GM19438 (cell line): ENCODE measurements around the gene OVAAL.

ENCODE experiments used
- ATAC-seq: cut with Tn5 transposase; IDR thresholded peaks from one replicate; pipeline ENCODE4 v1.9.1; 2021; ENCODE audit warnings: low read depth; ENCODE audit not compliant: unreplicated experiment

Gene OVAAL

GRCh38 chr1:180558664-180559063 is at the start of gene OVAAL:
Gene OVAAL, plus strand, starts transcription at chr1:180558964.
- no peak for ATAC-seq

DNA sequence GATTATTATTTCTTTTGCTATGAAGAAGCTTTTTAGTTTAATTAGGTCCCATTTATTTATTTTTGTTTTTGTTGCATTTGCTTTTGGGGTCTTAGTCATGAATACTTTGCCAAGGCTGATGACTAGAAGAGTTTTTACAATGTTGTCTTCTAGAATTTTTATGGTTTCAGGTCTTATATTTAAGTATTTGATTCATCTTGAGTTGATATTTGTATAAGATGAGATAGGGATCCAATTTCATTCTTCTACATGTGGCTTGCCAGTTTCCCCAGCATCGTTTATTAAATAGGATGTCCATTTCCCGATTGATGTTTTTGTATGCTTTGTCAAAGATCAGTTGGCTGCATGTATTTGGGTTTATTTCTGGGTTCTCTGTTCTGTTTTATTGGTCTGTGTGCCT is 47.9 kb upstream of the OVAAL start:
- ATAC-seq = no peak

DNA sequence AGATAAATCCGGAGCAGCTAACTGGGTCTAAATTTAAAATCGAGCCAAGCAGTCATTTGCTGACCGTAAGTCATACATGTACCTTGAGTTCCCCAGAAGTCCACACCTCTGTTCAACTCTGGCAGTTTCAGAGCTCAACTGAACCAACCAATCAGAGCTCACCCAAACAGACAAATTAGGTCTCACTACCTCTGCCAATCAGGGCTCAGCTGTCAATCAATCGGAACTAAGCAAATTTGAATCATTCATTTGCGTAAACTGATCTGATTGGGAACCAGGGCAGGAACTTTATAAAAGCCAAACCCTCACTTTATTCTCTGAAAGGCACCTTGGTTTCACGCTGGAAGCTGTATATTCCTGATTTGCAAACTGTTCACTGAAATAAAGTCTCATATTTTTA is 45.2 kb upstream of the OVAAL start:
- ATAC-seq = no peak

GRCh38 chr1:180515364-180515763 is 43.4 kb upstream of the OVAAL start:
- ATAC-seq = no peak

DNA sequence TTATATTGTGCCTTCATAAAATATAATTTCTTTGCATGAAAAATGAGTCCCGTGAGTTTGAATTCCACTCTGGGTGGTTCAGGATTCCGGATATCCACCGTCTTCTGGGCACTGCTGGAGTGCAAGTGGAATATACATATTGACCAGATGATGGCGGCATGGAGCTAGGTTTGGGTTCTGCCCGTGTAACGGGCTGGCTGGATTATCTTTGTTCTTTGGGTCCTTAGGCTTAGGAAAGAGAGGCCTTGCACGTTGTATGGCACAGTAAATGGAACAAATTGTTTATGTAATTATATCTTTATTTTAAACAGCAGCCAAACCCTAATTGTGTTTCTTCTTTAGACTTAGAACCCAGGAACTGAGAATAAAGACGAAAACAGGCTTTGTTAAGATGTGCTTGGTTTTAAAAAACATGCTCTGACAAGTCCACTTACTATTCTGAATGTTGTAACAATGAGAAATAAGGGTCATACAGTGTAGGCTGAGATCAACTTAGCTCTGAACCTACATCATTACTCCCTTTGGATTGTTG is 42.8 kb upstream of the OVAAL start:
- no peak for ATAC-seq

DNA sequence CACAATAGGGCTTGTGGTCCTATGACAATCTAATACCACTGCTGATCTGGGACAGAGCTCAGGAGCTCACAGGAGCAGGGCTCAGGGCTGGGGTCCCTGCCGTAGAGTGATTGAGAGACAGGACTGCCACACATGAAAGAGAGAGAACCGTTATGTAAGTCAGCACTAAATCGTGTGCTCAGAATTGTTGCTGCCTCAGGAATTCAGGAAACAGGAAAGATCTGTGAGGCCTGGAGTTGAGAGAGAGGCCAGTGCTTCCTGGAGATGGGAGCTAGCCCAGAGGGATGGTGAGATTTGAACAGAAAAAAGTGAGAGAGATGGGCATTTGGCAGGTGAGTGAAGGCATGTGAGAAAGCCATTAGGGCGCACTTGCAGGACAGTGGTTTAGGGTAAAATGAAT is 38.9 kb upstream of the OVAAL start:
- no peak for ATAC-seq

GRCh38 chr1:180521474-180522212 is 37.1 kb upstream of the OVAAL start:
- ATAC-seq = no peak

GRCh38 chr1:180522213-180522515 is 36.6 kb upstream of the OVAAL start:
- ATAC-seq = no peak

DNA sequence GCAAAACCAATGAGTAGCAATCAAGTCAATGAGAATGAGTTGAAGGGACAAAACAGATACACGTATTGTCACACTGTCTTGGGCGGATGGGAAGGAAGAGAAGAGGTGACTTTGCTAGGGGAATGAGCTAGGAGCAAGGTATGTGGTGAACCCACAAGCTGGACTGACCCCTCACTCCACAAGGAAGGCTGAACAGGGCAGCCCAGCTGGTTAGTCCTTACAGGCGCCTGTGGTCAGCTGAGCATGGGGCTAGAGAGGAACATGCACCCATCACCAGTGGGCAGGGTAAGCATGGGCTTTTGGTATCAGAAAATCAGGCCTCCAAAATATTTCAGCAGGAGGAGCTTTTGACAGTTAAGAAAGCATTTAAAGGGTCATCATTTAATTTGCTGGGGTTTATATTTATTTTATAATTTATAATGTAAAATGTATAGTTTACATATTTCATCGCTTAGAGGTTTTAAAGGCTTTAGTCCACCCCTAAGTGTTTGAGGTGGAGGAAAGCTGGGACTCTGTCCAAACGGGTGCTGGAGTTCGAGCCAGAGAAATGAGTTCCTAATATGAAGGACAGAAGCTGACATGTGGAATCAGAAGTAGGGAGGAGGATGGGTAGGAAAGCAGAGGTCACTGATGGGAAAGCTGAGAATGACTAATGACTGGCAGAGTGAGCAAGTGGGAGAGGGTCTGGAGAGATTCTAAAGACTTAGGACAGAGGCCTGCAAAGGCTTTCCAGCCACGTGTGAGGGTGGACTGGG is 34.4 kb upstream of the OVAAL start:
- no peak for ATAC-seq

DNA sequence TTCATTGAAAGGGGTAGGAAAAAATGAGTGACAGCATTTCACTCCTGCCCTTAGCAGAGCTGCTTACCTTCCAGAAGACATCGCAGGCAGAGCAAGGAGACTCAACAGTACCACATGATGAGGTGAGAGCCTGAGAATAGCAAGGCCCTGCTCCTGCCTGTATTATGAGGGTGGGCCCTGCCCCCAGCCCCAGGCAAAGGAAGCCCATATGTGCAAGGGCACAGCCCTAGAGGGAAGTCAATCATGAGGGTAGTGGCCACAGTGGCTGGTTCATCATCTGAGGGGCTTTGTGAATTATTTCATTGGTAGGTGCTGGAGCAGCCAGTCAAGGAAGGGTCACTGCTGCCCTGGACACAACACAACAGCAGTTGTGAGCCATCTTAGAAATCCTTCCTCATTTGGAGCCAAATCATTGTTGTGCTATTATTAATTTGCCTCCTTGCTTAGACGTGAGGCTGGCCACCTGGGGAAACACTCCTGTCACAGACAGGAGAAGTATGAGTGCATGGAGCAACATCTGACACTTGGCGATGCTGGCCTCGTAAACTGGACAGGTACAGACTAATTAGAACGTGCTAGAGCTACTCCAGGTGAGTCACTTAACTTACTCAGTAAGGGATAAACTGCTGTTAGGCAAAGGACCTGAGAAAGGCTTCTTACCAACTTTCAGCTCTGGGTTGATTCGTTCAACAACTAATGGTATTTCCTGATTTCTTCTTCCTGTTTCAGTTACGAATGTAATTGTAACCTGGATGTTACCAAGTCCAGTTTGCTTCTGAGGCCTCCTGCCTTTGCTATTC is 33.6 kb upstream of the OVAAL start:
- ATAC-seq = no peak

DNA sequence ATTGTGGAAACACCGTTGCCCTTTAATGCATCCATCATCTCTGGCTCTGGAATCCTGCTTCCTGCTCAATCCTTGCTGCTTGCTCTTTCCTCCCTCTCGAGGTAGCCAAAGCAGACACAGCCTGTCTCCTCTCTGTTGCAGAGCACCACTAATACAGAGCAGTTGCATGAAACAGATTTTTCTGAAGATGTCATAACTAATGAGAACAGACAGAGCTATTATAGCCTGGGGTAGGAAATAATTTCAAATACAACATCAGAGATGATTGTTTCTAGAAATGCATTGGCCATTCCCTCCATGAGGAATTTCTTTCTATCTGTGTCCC is 33.1 kb upstream of the OVAAL start:
- ATAC-seq = no peak

DNA sequence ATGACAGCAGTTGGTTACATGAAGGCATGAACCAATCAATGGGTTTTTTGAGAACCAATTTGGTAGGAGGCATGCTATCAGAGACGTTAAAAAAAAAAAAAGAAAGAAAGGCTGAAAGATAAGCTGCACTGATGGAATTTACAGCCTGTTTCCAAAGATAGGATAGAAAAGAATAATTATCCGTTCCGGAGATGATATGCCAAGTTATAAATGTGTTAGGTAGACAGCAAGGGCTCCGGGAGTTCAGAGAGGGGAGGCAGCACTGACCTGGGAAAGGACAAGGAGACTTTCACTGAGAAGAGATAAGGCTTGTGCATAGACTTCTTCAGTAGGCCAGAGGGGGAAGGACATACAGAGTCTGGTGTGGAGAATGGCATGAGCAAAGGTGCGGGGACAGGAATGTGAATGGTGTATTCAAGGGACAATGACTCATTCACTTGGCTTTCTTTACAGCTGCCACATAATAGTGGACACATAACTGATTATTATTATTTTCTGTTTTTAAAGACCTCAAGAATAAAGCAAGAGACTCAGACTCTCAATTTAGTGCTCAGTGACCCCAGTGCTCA is 31.6 kb upstream of the OVAAL start:
- no peak for ATAC-seq

DNA sequence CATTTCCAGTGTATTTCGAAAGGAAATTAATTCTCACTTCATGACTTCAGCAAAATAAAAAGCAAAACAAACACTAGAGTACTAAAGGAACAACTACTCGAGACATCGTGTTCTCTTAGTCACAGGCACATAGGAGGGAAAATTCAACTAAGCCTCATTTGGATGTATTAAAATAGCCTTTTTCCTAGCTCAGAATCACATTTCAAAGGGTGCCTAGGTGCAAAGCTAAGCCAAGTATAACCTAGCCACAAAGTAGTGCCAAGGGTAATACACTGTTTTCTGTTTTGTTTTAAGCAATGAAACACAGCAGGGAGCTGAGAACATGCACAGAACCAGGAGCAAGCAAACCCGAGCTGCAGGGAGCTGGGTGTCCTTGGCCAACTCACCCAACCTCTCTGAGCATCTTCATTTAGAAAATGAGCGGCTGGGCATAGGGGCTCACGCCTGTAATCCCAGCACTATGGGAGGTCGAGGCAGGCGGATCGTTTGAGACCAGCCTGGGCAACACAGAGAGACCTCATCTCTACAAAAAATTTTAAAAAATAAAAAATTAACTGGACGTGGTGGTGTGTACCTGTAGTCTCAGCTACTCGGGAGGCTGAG is 29.8 kb upstream of the OVAAL start:
- ATAC-seq = no peak

DNA sequence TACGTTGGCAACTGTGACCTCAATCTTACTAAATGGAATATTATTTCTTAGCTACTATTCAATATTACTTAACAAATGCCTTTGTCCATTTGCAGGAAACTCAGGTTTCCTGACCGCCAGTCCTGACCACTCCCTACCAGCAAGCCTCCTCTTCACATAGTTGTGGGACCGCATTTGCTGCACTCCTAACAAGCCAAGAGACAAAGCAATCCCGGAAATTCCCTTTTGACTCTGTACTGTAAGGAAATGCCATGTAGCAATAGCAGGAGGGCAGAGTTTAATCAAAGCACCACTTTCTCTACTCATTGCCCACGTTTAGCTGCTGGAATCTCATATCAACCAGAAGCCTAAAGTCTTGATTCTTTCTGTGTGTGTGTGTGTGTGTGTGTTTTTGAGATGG is 28.3 kb upstream of the OVAAL start:
- no peak for ATAC-seq

GRCh38 chr1:180532854-180533253 is 25.9 kb upstream of the OVAAL start:
- ATAC-seq = no peak

- ATAC-seq = no peak
Observed at GRCh38 chr1:180533266-180533987, 25.3 kb upstream of the OVAAL start.

DNA sequence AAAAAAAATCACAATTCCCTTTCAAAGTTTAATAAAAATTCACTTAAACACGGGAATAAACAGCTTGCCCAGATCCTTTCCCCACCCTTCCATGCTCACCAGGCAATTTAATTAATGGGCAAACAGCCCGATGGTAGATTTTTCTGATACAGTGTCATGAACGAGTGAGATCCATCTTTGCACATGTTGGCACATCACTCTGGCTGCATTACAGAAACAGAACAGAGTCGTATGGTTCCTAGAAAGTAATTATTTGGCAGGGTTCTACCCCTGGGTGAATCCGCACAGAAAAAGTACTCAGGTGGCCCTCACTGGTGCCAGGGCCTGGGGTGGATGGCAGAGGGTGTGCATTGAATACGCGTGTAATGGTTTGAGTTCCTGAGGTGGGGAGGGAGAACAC is 24.6 kb upstream of the OVAAL start:
- no peak for ATAC-seq

GRCh38 chr1:180535418-180535999 is 23.3 kb upstream of the OVAAL start:
- no peak for ATAC-seq

DNA sequence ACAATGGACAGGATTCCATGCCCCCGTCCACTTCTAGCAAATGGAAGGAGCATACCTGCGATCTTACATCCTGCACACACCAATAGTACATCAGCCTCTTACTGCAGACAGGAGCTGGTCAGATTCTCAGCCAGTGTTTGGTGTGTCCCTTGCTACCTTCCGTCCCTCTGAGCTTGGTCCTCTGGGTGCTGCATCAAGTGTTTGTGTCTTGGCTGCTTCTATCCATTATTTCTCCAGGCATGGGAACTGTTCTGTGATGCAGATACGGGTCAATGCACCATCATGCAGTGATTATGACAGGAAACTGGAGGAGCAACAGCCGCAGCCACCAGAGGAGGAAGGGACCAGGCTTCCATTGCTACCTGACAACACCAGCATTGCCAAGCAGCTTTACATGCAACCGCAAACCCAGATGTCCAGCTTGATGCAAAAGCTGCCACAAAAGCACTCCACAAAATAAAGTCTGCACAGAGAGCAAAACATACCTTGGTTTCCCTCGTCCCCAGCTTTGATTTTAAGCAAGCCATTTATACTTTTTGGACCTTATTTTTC is 21.9 kb upstream of the OVAAL start:
- ATAC-seq = no peak
